ENCODE data around the gene CFAP97D1.

CFAP97D1 gene

DNA sequence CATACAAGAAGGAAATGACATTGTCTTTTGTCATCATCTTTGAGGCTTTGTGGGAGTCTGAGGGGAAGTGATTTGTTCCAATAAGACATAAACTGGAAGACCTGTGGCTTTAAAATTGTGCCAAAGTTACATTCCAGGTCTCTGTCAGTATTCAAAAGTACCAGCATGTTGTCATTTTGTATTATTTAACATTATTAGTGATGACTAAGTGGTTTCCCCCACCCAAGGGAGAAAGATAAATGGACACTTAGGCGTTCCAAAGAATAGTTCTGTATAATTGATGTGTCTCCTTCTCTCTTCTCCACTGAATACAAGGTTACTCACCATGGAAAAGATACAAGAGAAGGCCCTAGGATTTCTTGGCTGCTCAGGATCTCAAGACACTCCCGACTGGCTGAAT lies 3.8 kb downstream of the CFAP97D1 start:
- ChIA-PET CTCF (interaction anchor here (3.4 kb wide), 1 partner anchor 17 kb away, joined by 23 read pairs; no protein-coding TSS in a partner anchor), POLR2A (no interaction called here)
- Histone ChIP-seq H3K4me3 (ENCODE audit: low read depth, low read length) (no peak overlapping the region), H3K9me3 (ENCODE audit: control insufficient read depth, insufficient read depth, low read depth, low read length) (no peaks in the 10 kb centered on the region), H3K27ac (ENCODE audit: extremely low read depth, low read depth, low read length) (no peak overlapping the region), H3K4me1 (ENCODE audit: control insufficient read depth, insufficient read depth, low read length) (no peaks in the 10 kb centered on the region), H3K36me3 (ENCODE audit: control insufficient read depth in 2 of 2, insufficient read depth in 1 of 2, low read length in 2 of 2) (no peaks in the 10 kb centered on the region)
- TF ChIP-seq ZNF433 (tag by site-specific recombination; IDR thresholded peaks at IDR 0.05; ENCODE audit: low read depth) (no peak), BCL11A (tag by site-specific recombination; IDR thresholded peaks at IDR 0.05; ENCODE audit: low read depth) (no peak), GLIS1 (tag by site-specific recombination; IDR thresholded peaks at IDR 0.05) (no peak), KLF10 (tag by site-specific recombination; IDR thresholded peaks at IDR 0.05) (no peak), ZNF843 (tag by site-specific recombination; IDR thresholded peaks at IDR 0.05) (no peak), ZNF23 (tag by site-specific recombination; IDR thresholded peaks at IDR 0.05; ENCODE audit: borderline replicate concordance) (no peak), ZBTB20 (tag by site-specific recombination; IDR thresholded peaks at IDR 0.05) (no peak), ZNF121 (tag by site-specific recombination; IDR thresholded peaks at IDR 0.05) (no peak), REPIN1 (tag by site-specific recombination; IDR thresholded peaks at IDR 0.05; ENCODE audit: low read depth) (no peak), ZNF324 (tag by site-specific recombination; IDR thresholded peaks at IDR 0.05) (no peak), ZNF501 (tag by site-specific recombination; IDR thresholded peaks at IDR 0.05) (no peak), ZNF302 (tag by site-specific recombination; IDR thresholded peaks at IDR 0.05; ENCODE audit: low read depth) (no peak)
- TF ChIP-seq, protein P1, sequence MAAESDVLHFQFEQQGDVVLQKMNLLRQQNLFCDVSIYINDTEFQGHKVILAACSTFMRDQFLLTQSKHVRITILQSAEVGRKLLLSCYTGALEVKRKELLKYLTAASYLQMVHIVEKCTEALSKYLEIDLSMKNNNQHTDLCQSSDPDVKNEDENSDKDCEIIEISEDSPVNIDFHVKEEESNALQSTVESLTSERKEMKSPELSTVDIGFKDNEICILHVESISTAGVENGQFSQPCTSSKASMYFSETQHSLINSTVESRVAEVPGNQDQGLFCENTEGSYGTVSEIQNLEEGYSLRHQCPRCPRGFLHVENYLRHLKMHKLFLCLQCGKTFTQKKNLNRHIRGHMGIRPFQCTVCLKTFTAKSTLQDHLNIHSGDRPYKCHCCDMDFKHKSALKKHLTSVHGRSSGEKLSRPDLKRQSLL (tag by site-specific recombination; IDR thresholded peaks at IDR 0.05) = no peak
- TF ChIP-seq, protein P2, sequence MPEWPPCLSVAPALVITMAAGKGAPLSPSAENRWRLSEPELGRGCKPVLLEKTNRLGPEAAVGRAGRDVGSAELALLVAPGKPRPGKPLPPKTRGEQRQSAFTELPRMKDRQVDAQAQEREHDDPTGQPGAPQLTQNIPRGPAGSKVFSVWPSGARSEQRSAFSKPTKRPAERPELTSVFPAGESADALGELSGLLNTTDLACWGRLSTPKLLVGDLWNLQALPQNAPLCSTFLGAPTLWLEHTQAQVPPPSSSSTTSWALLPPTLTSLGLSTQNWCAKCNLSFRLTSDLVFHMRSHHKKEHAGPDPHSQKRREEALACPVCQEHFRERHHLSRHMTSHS (tag by site-specific recombination; IDR thresholded peaks at IDR 0.05) = no peak
- TF ChIP-seq, protein P3, sequence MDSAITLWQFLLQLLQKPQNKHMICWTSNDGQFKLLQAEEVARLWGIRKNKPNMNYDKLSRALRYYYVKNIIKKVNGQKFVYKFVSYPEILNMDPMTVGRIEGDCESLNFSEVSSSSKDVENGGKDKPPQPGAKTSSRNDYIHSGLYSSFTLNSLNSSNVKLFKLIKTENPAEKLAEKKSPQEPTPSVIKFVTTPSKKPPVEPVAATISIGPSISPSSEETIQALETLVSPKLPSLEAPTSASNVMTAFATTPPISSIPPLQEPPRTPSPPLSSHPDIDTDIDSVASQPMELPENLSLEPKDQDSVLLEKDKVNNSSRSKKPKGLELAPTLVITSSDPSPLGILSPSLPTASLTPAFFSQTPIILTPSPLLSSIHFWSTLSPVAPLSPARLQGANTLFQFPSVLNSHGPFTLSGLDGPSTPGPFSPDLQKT (IDR thresholded peaks at IDR 0.05; ENCODE audit: borderline replicate concordance, low read depth, low read length) = no peak

DNA sequence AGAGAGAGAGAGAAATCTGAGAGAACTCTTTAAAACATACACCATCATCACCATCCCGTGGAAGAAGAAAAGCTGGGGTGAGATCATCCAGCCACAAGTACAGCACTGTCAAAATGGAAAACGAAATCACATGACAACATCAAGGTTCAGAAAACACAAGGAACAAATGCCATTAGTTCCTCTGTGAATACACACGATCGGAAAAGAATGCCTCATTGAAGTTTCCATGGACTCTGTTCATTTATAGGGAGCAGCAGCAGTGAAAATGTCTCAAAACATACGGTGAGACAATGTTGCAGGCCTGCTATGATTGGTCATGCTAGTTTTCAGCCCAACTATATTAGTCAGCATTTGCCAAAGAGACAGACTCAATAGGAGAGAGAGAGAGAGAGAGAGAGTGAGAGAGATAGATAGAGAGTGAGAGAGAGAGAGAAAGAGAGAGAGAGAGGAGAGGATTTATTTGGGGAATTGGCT lies 4.4 kb downstream of the CFAP97D1 start:
- Histone ChIP-seq H3K9me3 (ENCODE audit: control insufficient read depth, insufficient read depth, low read depth, low read length) (no peaks in the 10 kb centered on the region), H3K4me3 (ENCODE audit: low read depth, low read length) (no peak overlapping the region), H3K36me3 (ENCODE audit: control insufficient read depth in 2 of 2, insufficient read depth in 1 of 2, low read length in 2 of 2) (no peaks in the 10 kb centered on the region), H3K4me1 (ENCODE audit: control insufficient read depth, insufficient read depth, low read length) (no peaks in the 10 kb centered on the region), H3K27ac (ENCODE audit: extremely low read depth, low read depth, low read length) (no peak overlapping the region)
- ChIA-PET CTCF (interaction anchor here (0.5 to 3.4 kb wide), 3 partner anchors 18 to 114 kb away, joined by 3 to 23 read pairs (median 4); no protein-coding TSS in a partner anchor), POLR2A (no interaction called here)
- TF ChIP-seq ZNF48 (tag by site-specific recombination; IDR thresholded peaks at IDR 0.05) (no peak), KLF7 (tag by site-specific recombination; IDR thresholded peaks at IDR 0.05; ENCODE audit: borderline replicate concordance) (no peak), TRIM28 (IDR thresholded peaks at IDR 0.05; ENCODE audit: borderline replicate concordance, low read length) (no peak), ZNF664 (tag by site-specific recombination; IDR thresholded peaks at IDR 0.05) (no peak), SCRT1 (tag by site-specific recombination; IDR thresholded peaks at IDR 0.05; ENCODE audit: borderline replicate concordance) (no peak), ZNF423 (tag by site-specific recombination; IDR thresholded peaks at IDR 0.05) (no peak), ZSCAN23 (tag by site-specific recombination; IDR thresholded peaks at IDR 0.05) (no peak), KLF9 (tag by site-specific recombination; IDR thresholded peaks at IDR 0.05; ENCODE audit: low read depth) (no peak), ZNF132 (tag by site-specific recombination; IDR thresholded peaks at IDR 0.05; ENCODE audit: borderline replicate concordance) (no peak), ZNF214 (tag by site-specific recombination; IDR thresholded peaks at IDR 0.05; ENCODE audit: borderline replicate concordance) (no peak), ZBTB7A (tag by site-specific recombination; IDR thresholded peaks at IDR 0.05; ENCODE audit: low read depth) (no peak), SALL2 (tag by site-specific recombination; IDR thresholded peaks at IDR 0.05; ENCODE audit: borderline replicate concordance) (no peak), ZNF292 (tag by site-specific recombination; IDR thresholded peaks at IDR 0.05; ENCODE audit: borderline replicate concordance, low read depth) (no peak), ZNF747 (tag by site-specific recombination; IDR thresholded peaks at IDR 0.05) (no peak), ZNF660 (tag by site-specific recombination; IDR thresholded peaks at IDR 0.05) (peak; percentile 67), ZNF174 (tag by site-specific recombination; IDR thresholded peaks at IDR 0.05) (no peak)

All from HEK293 (cell line).